Measurements from ENCODE around the gene SACM1L.

The SACM1L gene

GRCh38 chr3:45655906-45656305 lies 33.3 kb upstream of the SACM1L start:
- Histone ChIP-seq H3K9ac (ENCODE audit: low read length) (no peak overlapping the region), H3K27me3 (ENCODE audit: control insufficient read depth, insufficient read depth, low read length) (no peaks in the 10 kb centered on the region), H3K36me3 (ENCODE audit: control insufficient read depth, insufficient read depth, low read length) (no peaks in the 10 kb centered on the region), H3K27ac (ENCODE audit: low read depth, low read length) (no peak overlapping the region), H3K4me3 (ENCODE audit: low read length) (no peak overlapping the region), H3K4me1 (ENCODE audit: control insufficient read depth, insufficient read depth, low read length) (peaks cover 9% of the 10 kb centered on the region)

- Histone ChIP-seq H3K27ac (ENCODE audit: low read depth, low read length) (no peak overlapping the region), H3K4me3 (ENCODE audit: low read length) (no peak overlapping the region), H3K9ac (ENCODE audit: low read length) (no peak overlapping the region), H3K36me3 (ENCODE audit: control insufficient read depth, insufficient read depth, low read length) (no peaks in the 10 kb centered on the region), H3K27me3 (ENCODE audit: control insufficient read depth, insufficient read depth, low read length) (no peaks in the 10 kb centered on the region), H3K4me1 (ENCODE audit: control insufficient read depth, insufficient read depth, low read length) (peaks cover 9% of the 10 kb centered on the region)
Observed at GRCh38 chr3:45656575-45657363, 32.4 kb upstream of the SACM1L start.

- Histone ChIP-seq H3K4me3 (ENCODE audit: low read length) (no peak overlapping the region), H3K27me3 (ENCODE audit: control insufficient read depth, insufficient read depth, low read length) (no peaks in the 10 kb centered on the region), H3K36me3 (ENCODE audit: control insufficient read depth, insufficient read depth, low read length) (no peaks in the 10 kb centered on the region), H3K4me1 (ENCODE audit: control insufficient read depth, insufficient read depth, low read length) (peaks cover 4% of the 10 kb centered on the region), H3K27ac (ENCODE audit: low read depth, low read length) (no peak overlapping the region), H3K9ac (ENCODE audit: low read length) (no peak overlapping the region)
Observed at GRCh38 chr3:45657853-45658252, 31.3 kb upstream of the SACM1L start.

- no peaks in the 10 kb centered on the region for H3K4me1 ChIP-seq (ENCODE audit: control insufficient read depth, insufficient read depth, low read length)
- no peaks in the 10 kb centered on the region for H3K36me3 ChIP-seq (ENCODE audit: control insufficient read depth, insufficient read depth, low read length)
- H3K9ac ChIP-seq (ENCODE audit: low read length): no peak overlapping the region
- H3K4me3 ChIP-seq (ENCODE audit: low read length): peak overlapping the region; percentile 2
- no peaks in the 10 kb centered on the region for H3K27me3 ChIP-seq (ENCODE audit: control insufficient read depth, insufficient read depth, low read length)
- H3K27ac ChIP-seq (ENCODE audit: low read depth, low read length): no peak overlapping the region
Observed at GRCh38 chr3:45659661-45660566, 29.3 kb upstream of the SACM1L start.

DNA sequence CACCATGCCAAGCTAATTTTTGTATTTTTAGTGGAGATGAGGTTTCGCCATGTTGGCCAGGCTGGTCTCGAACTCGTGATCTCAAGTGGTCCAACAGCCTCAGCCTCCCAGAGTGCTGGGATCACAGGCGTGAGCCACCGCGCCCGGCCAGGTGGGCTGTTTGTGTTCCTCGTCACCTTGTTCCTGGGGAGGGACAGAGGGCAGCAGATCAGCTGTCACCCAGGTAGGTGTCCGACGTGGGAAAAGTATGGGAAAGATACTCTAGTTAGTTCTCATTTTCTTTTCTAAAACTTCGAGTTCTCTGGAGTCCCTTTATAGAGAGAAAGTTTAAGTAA lies 28.7 kb upstream of the SACM1L start:
- Histone ChIP-seq H3K27me3 (ENCODE audit: control insufficient read depth, insufficient read depth, low read length) (no peaks in the 10 kb centered on the region), H3K9ac (ENCODE audit: low read length) (no peak overlapping the region), H3K27ac (ENCODE audit: low read depth, low read length) (no peak overlapping the region), H3K4me3 (ENCODE audit: low read length) (no peak overlapping the region), H3K36me3 (ENCODE audit: control insufficient read depth, insufficient read depth, low read length) (no peaks in the 10 kb centered on the region), H3K4me1 (ENCODE audit: control insufficient read depth, insufficient read depth, low read length) (peaks cover 3% of the 10 kb centered on the region)

- no peak overlapping the region for H3K9ac ChIP-seq (ENCODE audit: low read length)
- H3K36me3 ChIP-seq (ENCODE audit: control insufficient read depth, insufficient read depth, low read length): no peaks in the 10 kb centered on the region
- no peaks in the 10 kb centered on the region for H3K27me3 ChIP-seq (ENCODE audit: control insufficient read depth, insufficient read depth, low read length)
- peak overlapping the region; percentile 40 for H3K4me3 ChIP-seq (ENCODE audit: low read length)
- peaks cover 7% of the 10 kb centered on the region for H3K4me1 ChIP-seq (ENCODE audit: control insufficient read depth, insufficient read depth, low read length)
- H3K27ac ChIP-seq (ENCODE audit: low read depth, low read length): no peak overlapping the region
Observed at GRCh38 chr3:45664578-45664977, 24.6 kb upstream of the SACM1L start.

GRCh38 chr3:45665101-45665572 lies 24.1 kb upstream of the SACM1L start:
- Histone ChIP-seq H3K4me1 (ENCODE audit: control insufficient read depth, insufficient read depth, low read length) (peaks cover 7% of the 10 kb centered on the region), H3K27me3 (ENCODE audit: control insufficient read depth, insufficient read depth, low read length) (no peaks in the 10 kb centered on the region), H3K36me3 (ENCODE audit: control insufficient read depth, insufficient read depth, low read length) (no peaks in the 10 kb centered on the region), H3K9ac (ENCODE audit: low read length) (no peak overlapping the region), H3K27ac (ENCODE audit: low read depth, low read length) (no peak overlapping the region), H3K4me3 (ENCODE audit: low read length) (no peak overlapping the region)

DNA sequence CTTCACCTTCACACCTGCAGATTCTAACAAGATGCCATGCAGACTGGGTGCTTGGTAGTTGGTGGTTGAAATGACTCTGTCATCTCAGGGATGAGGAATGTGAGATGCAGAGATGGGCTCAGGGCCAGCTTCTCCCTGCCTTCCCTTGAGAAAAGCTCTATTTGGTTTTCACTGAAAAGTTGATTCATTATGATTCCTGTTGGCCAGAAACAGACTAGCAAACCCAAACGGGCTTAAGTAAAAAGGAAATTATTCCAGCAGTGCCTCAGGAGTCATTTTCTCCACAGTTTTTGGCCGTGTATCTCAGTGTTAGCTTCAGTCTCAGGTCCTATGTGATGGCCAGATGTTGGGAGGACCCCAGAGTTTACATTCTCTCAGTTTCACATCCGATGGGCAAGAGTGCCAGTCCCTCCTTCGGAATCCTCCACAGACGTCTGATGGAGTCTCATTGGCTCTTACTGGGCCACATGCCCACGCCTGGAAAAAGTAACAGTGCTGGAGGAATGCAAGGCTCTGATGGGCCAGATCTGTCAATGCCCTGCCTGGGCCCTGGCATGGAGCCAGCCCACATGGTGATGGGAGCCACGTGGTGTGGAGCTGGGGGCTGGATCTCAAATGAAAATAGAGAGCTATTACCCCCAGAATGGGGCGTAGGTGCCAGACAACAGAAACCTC lies 22.3 kb upstream of the SACM1L start:
- no peak overlapping the region for H3K9ac ChIP-seq (ENCODE audit: low read length)
- H3K4me1 ChIP-seq (ENCODE audit: control insufficient read depth, insufficient read depth, low read length): peaks cover 9% of the 10 kb centered on the region
- no peak overlapping the region for H3K4me3 ChIP-seq (ENCODE audit: low read length)
- H3K27ac ChIP-seq (ENCODE audit: low read depth, low read length): no peak overlapping the region
- H3K27me3 ChIP-seq (ENCODE audit: control insufficient read depth, insufficient read depth, low read length): no peaks in the 10 kb centered on the region
- no peaks in the 10 kb centered on the region for H3K36me3 ChIP-seq (ENCODE audit: control insufficient read depth, insufficient read depth, low read length)

DNA sequence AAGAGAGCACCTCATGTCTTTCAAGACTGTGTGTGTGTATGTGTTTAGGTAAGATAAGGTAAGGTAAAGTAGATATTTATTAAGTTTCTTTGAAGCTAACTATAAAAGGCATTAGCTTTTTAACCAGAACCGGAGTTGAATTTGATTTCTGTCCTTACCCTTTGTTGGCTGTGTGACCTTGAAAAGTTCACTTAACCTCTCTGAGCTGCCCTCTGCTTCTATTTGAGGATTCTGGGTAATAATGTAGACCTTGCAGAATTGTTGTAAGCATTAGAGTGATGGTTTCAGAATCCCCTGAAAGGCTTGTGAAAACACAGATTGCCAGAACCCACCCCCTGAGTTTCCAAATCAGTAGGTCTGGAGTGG lies 21.6 kb upstream of the SACM1L start:
- Histone ChIP-seq H3K9ac (ENCODE audit: low read length) (no peak overlapping the region), H3K36me3 (ENCODE audit: control insufficient read depth, insufficient read depth, low read length) (no peaks in the 10 kb centered on the region), H3K4me3 (ENCODE audit: low read length) (no peak overlapping the region), H3K27ac (ENCODE audit: low read depth, low read length) (no peak overlapping the region), H3K4me1 (ENCODE audit: control insufficient read depth, insufficient read depth, low read length) (peaks cover 9% of the 10 kb centered on the region), H3K27me3 (ENCODE audit: control insufficient read depth, insufficient read depth, low read length) (no peaks in the 10 kb centered on the region)

DNA sequence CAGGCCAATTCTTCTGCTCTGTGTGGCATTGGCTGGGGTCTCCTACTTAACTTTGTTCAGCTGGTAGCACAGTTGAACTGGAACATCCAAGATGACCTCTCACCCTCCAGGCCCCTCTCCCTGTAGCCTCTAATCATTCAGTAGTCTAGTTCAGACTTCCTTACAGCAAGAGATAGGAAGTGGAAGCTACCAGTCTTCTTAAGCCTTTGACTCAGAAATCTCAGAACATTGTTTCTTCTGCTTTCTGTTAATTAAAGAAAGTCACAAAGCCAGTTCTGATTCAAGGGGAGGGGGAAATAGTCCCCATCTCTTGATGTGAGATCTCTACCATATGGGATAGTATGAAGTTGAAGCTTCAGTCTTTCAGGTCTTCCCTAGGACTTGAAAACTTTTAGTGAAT lies 18.8 kb upstream of the SACM1L start:
- Histone ChIP-seq H3K27ac (ENCODE audit: low read depth, low read length) (no peak overlapping the region), H3K36me3 (ENCODE audit: control insufficient read depth, insufficient read depth, low read length) (peaks cover 14% of the 10 kb centered on the region), H3K27me3 (ENCODE audit: control insufficient read depth, insufficient read depth, low read length) (no peaks in the 10 kb centered on the region), H3K4me3 (ENCODE audit: low read length) (no peak overlapping the region), H3K4me1 (ENCODE audit: control insufficient read depth, insufficient read depth, low read length) (peaks cover 6% of the 10 kb centered on the region), H3K9ac (ENCODE audit: low read length) (no peak overlapping the region)

DNA sequence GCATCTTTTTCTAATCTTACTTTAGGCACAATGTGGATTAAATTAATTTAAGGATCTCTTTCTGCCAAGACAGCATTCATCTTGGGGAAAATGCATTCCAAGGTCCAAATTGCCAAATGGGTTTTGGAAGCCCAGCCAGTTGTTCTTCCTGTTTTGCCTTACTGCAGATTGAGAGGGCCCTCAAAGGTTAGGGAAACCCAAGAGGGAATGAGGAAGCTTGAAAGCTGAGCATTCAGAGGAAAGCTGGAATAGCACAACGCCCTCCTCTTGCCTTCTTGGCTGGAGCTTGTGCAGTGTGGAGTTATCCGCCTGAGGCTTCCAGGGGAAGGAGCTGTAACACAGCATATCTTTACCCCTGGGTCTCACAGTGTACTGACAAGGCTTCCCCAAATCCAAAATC lies 18.2 kb upstream of the SACM1L start:
- Histone ChIP-seq H3K27me3 (ENCODE audit: control insufficient read depth, insufficient read depth, low read length) (no peaks in the 10 kb centered on the region), H3K9ac (ENCODE audit: low read length) (no peak overlapping the region), H3K4me1 (ENCODE audit: control insufficient read depth, insufficient read depth, low read length) (peaks cover 6% of the 10 kb centered on the region), H3K36me3 (ENCODE audit: control insufficient read depth, insufficient read depth, low read length) (peaks cover 14% of the 10 kb centered on the region), H3K27ac (ENCODE audit: low read depth, low read length) (no peak overlapping the region), H3K4me3 (ENCODE audit: low read length) (no peak overlapping the region)

DNA sequence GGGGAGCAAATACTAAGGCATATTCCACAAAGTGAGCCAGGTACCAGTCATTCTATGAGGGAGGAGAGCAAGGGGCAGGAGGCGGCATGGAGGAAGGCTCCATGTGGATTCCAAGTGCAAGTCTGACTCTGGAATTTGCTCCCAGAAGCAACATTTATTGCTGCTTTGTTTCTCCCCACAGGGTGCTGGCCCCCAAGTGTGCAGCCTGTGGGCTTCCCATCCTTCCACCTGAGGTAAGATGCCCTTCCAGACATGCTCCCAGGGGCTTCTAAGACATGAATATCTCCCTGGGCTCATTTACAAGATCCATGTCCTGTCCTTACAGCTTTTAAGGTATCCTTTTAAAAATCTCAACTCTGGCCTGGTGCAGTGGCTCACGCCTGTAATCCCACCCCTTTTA lies 15.9 kb upstream of the SACM1L start:
- no peak overlapping the region for H3K27ac ChIP-seq (ENCODE audit: low read depth, low read length)
- no peak overlapping the region for H3K9ac ChIP-seq (ENCODE audit: low read length)
- H3K27me3 ChIP-seq (ENCODE audit: control insufficient read depth, insufficient read depth, low read length): no peaks in the 10 kb centered on the region
- peaks cover 21% of the 10 kb centered on the region for H3K36me3 ChIP-seq (ENCODE audit: control insufficient read depth, insufficient read depth, low read length)
- H3K4me3 ChIP-seq (ENCODE audit: low read length): no peak overlapping the region
- H3K4me1 ChIP-seq (ENCODE audit: control insufficient read depth, insufficient read depth, low read length): peaks cover 2% of the 10 kb centered on the region
